ENCODE measurements around the gene TRAPPC11. TPM values are rescaled to one million over a fixed set of nuclear protein-coding genes. Genes with fewer than 3 reads are reported as not detected.

TRAPPC11 gene
- 40.3 TPM for total RNA-seq

DNA sequence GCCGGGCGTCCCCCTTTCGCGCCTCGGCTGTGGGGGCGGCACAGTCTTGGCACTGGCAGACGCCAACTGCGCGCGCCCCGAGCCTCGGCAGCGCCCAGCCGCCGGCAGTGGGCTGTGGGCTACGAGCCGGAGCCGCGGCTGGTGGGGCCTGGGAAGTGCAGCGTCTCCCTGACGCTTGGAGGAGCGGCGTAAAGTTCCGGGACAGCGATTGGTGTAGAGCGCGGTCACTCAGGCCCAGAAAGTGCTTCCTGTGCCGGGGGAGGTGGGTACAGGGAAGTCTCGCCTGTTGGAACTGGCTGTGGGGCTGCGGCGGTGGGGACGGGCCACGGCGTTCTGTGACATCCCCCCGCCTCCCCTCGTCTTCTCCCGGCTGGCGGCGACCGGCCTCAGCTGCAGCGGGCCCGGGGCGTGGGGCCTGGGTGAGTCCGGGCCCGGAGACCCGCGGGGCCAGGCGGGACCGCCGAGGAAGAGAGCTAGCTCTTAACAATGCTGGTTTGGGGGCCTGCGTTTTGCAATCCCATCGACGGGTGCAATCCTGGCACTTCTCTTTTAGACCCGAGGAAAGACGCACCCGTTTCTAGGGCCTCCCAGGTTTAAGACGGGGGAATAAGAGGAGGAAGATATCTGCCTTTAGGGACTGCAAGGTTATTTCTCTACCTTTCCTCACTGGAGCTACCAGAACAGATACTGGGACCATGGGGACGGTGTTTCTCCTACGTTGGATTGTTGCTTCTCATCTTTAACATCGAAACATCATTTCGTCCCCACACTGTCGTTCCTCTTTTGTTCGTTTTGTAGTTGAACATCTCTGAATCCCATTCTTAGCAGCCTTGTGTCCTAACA, at the start of gene TRAPPC11, which contains the start of gene RWDD4:
TSS of gene TRAPPC11 (plus strand) at position 265 of the 843 bp plus-strand sequence. CDS start 4,575 bp downstream, outside the sequence.
TSS of gene RWDD4 (minus strand) at position 157 of the 843 bp plus-strand sequence. CDS start 233 bp downstream, outside the sequence.
- Histone ChIP-seq H3K4me3 (peak within 1 kb of the TSS; percentile 73 to 78), H3K27me3 (no peaks in the 10 kb centered on the region), H3K27ac (peak within 1 kb of the TSS; percentile 86), H3K9me3 (no peaks in the 10 kb centered on the region), H3K36me3 (no peaks in the 10 kb centered on the region), H3K4me1 (peaks cover 31% of the 10 kb centered on the region)
- DNase-seq (ENCODE audit: extremely low spot score in 2 of 2): peak in 1 of 2 donors; percentile 97
- intact Hi-C loops (cut with DNase I): loop anchor here (10.0 kb wide), 1 partner anchor 154 kb away; the partner anchor contains the start of gene ING2
- peak; percentile 40 to 81 for TF ChIP-seq POLR2AphosphoS5 (IDR thresholded peaks at IDR 0.05; ENCODE audit: insufficient read depth in 1 of 2, low read depth in 1 of 2)
- peak in 1 of 2 donors; percentile 68 for TF ChIP-seq POLR2A (IDR thresholded peaks at IDR 0.05)
- TF ChIP-seq, protein P1, sequence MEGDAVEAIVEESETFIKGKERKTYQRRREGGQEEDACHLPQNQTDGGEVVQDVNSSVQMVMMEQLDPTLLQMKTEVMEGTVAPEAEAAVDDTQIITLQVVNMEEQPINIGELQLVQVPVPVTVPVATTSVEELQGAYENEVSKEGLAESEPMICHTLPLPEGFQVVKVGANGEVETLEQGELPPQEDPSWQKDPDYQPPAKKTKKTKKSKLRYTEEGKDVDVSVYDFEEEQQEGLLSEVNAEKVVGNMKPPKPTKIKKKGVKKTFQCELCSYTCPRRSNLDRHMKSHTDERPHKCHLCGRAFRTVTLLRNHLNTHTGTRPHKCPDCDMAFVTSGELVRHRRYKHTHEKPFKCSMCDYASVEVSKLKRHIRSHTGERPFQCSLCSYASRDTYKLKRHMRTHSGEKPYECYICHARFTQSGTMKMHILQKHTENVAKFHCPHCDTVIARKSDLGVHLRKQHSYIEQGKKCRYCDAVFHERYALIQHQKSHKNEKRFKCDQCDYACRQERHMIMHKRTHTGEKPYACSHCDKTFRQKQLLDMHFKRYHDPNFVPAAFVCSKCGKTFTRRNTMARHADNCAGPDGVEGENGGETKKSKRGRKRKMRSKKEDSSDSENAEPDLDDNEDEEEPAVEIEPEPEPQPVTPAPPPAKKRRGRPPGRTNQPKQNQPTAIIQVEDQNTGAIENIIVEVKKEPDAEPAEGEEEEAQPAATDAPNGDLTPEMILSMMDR (IDR thresholded peaks at IDR 0.05): peak in 1 of 3 experiments; percentile 35

DNA sequence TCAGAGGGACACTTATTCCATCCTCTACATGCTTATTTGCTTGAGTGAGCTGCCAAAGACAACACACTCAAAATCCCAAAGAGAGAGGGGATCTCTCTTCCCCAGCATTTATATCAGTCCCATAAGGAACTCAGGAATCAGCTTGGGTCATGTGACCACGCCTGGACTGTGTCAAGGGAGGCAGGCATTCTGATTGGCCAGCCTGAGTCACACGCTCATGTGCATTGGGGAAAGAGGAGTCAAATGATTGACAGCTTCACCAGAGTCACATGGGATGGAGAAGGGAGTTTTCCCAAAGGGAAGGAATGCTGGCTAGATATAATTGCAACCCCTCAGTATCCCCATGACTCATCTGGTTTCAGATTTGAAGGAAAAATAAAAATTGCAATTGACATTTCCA, 49.1 kb upstream of the TRAPPC11 start:
- H3K27ac ChIP-seq: no peak overlapping the region
- TF ChIP-seq POLR2A (IDR thresholded peaks at IDR 0.05): no peak
- TF ChIP-seq, protein P1 (IDR thresholded peaks at IDR 0.05): no peak
- no peak for TF ChIP-seq POLR2AphosphoS5 (IDR thresholded peaks at IDR 0.05; ENCODE audit: insufficient read depth in 1 of 2, low read depth in 1 of 2)

DNA sequence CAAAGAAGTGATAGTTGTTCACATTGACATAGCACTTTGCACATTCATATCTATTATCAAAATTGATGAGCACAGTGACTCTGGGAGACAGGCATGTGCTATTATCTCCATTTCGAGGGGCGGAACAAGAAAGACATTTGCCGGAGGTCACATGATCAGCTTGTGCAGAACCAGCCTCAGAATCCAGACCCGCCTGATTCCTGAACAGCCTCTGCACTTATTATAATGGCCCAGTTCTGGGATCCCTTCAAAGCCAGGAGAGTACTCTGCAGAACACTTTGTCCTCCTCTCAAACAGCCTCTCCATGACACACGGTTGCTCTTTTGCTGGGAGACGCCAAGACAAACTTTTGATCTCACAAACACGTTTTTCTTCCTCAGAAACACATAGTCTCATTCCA, 48.5 kb upstream of the TRAPPC11 start:
- TF ChIP-seq POLR2A (IDR thresholded peaks at IDR 0.05) (no peak), POLR2AphosphoS5 (IDR thresholded peaks at IDR 0.05; ENCODE audit: insufficient read depth in 1 of 2, low read depth in 1 of 2) (no peak)
- TF ChIP-seq, protein P1 (IDR thresholded peaks at IDR 0.05): no peak
- no peak overlapping the region for H3K4me3 ChIP-seq
- intact Hi-C loops (cut with DNase I): no loop called here
- H3K36me3 ChIP-seq: no peaks in the 10 kb centered on the region
- no peak overlapping the region for H3K27ac ChIP-seq
- peaks cover 8% of the 10 kb centered on the region for H3K4me1 ChIP-seq
- DNase-seq (ENCODE audit: extremely low spot score in 2 of 2): no peak
- no peaks in the 10 kb centered on the region for H3K9me3 ChIP-seq
- H3K27me3 ChIP-seq: no peaks in the 10 kb centered on the region

More for the DNA sequence above, 49.1 kb upstream of the TRAPPC11 start:
- H3K4me3 ChIP-seq: no peak overlapping the region
- H3K4me1 ChIP-seq: peaks cover 8% of the 10 kb centered on the region
- DNase-seq (ENCODE audit: extremely low spot score in 2 of 2): no peak
- no peaks in the 10 kb centered on the region for H3K27me3 ChIP-seq
- intact Hi-C loops (cut with DNase I): no loop called here
- H3K9me3 ChIP-seq: no peaks in the 10 kb centered on the region
- H3K36me3 ChIP-seq: no peaks in the 10 kb centered on the region

DNA sequence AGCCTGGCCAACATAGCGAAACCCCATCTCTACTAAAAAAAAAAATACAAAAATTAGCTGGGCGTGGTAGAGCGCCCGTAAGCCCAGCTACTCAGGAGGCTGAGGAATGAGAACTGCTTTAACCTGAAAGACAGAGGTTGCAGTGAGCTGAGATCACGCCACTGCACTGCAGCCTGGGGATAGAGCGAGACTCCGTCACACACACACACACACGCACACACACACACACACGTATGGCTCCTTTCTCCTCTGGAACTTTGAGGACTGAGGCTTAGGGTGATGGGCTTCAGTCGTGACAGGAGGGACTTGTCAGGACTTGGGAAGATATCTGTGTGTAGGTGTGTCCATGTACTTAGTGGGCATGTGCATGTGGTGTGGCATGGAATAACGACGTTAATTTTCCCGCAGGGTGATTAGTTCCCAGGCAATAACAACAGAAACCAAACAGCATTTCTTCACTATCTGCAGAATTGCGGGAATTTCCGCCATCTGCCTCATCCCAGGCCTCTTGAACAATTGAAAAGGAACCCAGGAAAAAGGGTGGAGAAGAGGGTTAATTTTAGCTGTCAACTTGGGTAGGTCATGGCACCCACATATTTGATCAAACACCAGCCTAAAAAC, 47.8 kb upstream of the TRAPPC11 start:
- Histone ChIP-seq H3K36me3 (no peaks in the 10 kb centered on the region), H3K27ac (no peak overlapping the region), H3K4me1 (peaks cover 8% of the 10 kb centered on the region), H3K9me3 (no peaks in the 10 kb centered on the region), H3K4me3 (no peak overlapping the region), H3K27me3 (no peaks in the 10 kb centered on the region)
- TF ChIP-seq POLR2A (IDR thresholded peaks at IDR 0.05): no peak
- TF ChIP-seq POLR2AphosphoS5 (IDR thresholded peaks at IDR 0.05; ENCODE audit: insufficient read depth in 1 of 2, low read depth in 1 of 2): no peak
- TF ChIP-seq, protein P1 (IDR thresholded peaks at IDR 0.05): no peak
- DNase-seq (ENCODE audit: extremely low spot score in 2 of 2): no peak
- intact Hi-C loops (cut with DNase I): no loop called here
